ENCODE results near the gene RNU7-1. TPM values are rescaled to one million over a fixed set of nuclear protein-coding genes. Genes with fewer than 3 reads are reported as not detected.

The RNU7-1 gene
- total RNA-seq, 4 donors from 2014 or later: not detected

GRCh38 chr12:6946920-6947374, 3.3 kb downstream of the RNU7-1 start:
- TF ChIP-seq POLR2A (IDR thresholded peaks at IDR 0.05): no peak
- TF ChIP-seq CTCF (IDR thresholded peaks at IDR 0.05): no peak
- no peak for DNase-seq
- H3K36me3 ChIP-seq: peaks cover 0 to under 1% of the 10 kb centered on the region in 2 donors
- WGBS, 2 donors: 49 to 55% methylated on average over 8 of the region's 8 CpGs
- H3K27ac ChIP-seq: peak overlapping the region in 2 of 3 donors; percentile 73 to 97
- no peaks in the 10 kb centered on the region for H3K27me3 ChIP-seq
- peak overlapping the region in 1 of 3 donors; percentile 35 for H3K4me3 ChIP-seq (replicated peaks in 1 of 3)
- intact Hi-C loops (cut with DNase I): loop anchor here (2.0 to 5.0 kb wide), 3 partner anchors 16 to 165 kb away; partner anchors contain the start of gene C1R
- H3K4me1 ChIP-seq: peaks cover 19 to 34% of the 10 kb centered on the region in 2 donors
- H3K9me3 ChIP-seq: no peaks in the 10 kb centered on the region

GRCh38 chr12:6947615-6948014, 4.0 kb downstream of the RNU7-1 start:
- H3K27me3 ChIP-seq: no peaks in the 10 kb centered on the region
- intact Hi-C loops (cut with DNase I): loop anchor here (2.0 to 5.0 kb wide), 3 partner anchors 15 to 165 kb away; partner anchors contain the start of gene C1R
- H3K4me3 ChIP-seq (replicated peaks in 1 of 3): no peak overlapping the region
- peaks cover 19 to 32% of the 10 kb centered on the region in 2 donors for H3K4me1 ChIP-seq
- WGBS, 2 donors: 85 to 89% methylated on average over 8 of the region's 8 CpGs
- H3K9me3 ChIP-seq: no peaks in the 10 kb centered on the region
- no peak for DNase-seq
- no peaks in the 10 kb centered on the region for H3K36me3 ChIP-seq
- TF ChIP-seq CTCF (IDR thresholded peaks at IDR 0.05) (no peak), POLR2A (IDR thresholded peaks at IDR 0.05) (no peak)
- H3K27ac ChIP-seq: no peak overlapping the region

- Histone ChIP-seq H3K27me3 (no peaks in the 10 kb centered on the region), H3K9me3 (no peaks in the 10 kb centered on the region), H3K4me1 (peaks cover 11 to 28% of the 10 kb centered on the region in 2 donors), H3K36me3 (no peaks in the 10 kb centered on the region), H3K27ac (no peak overlapping the region), H3K4me3 (replicated peaks in 1 of 3) (no peak overlapping the region)
- no peak for TF ChIP-seq POLR2A (IDR thresholded peaks at IDR 0.05)
- no peak for TF ChIP-seq CTCF (IDR thresholded peaks at IDR 0.05)
- intact Hi-C loops (cut with DNase I): loop anchor here (5.0 kb wide), 2 partner anchors 143 to 163 kb away; partner anchors contain the start of gene C1R
- WGBS, 2 donors: 88 to 92% methylated on average over 15 of the region's 15 CpGs
- no peak for DNase-seq
Measured at GRCh38 chr12:6948873-6949594, 5.4 kb downstream of the RNU7-1 start.

GRCh38 chr12:6950401-6950801, 6.8 kb downstream of the RNU7-1 start:
- DNase-seq: no peak
- H3K27me3 ChIP-seq: no peaks in the 10 kb centered on the region
- H3K4me3 ChIP-seq (replicated peaks in 1 of 3): no peak overlapping the region
- intact Hi-C loops (cut with DNase I): no loop called here
- H3K9me3 ChIP-seq: no peaks in the 10 kb centered on the region
- no peaks in the 10 kb centered on the region for H3K36me3 ChIP-seq
- peaks cover 7 to 21% of the 10 kb centered on the region in 2 donors for H3K4me1 ChIP-seq
- WGBS, 2 donors: 89 to 100% methylated on average over 1 of the region's 1 CpG
- H3K27ac ChIP-seq: no peak overlapping the region
- TF ChIP-seq CTCF (IDR thresholded peaks at IDR 0.05) (no peak), POLR2A (IDR thresholded peaks at IDR 0.05) (no peak)

All from thyroid gland (tissue), 4 donors.